Fibroblast of skin of left biceps (primary cell): ENCODE measurements around the gene NHS.

Source experiments
- DNase-seq, 2 experiments: peaks; one replicate each; pipeline ENCODE4 v3.0.0-alpha.2; 2013; ENCODE audit warnings: low read depth in 2 of 2

NHS gene

GRCh38 chrX:17448188-17448587 lies 73.2 kb downstream of the NHS start:
- DNase-seq = no peak

- no peak for DNase-seq
Measured at GRCh38 chrX:17449866-17450265, 74.9 kb downstream of the NHS start.

GRCh38 chrX:17453788-17454187 lies 78.8 kb downstream of the NHS start:
- no peak for DNase-seq

- no peak for DNase-seq
Measured at GRCh38 chrX:17456526-17456925, 81.5 kb downstream of the NHS start.

- DNase-seq = peak; percentile 80 to 82
Measured at GRCh38 chrX:17459008-17459611, 84.1 kb downstream of the NHS start.

- no peak for DNase-seq
Measured at GRCh38 chrX:17459661-17460060, 84.7 kb downstream of the NHS start.

- DNase-seq = no peak
Measured at GRCh38 chrX:17462881-17463280, 87.9 kb downstream of the NHS start.

- DNase-seq = no peak
Measured at GRCh38 chrX:17464194-17464593, 89.2 kb downstream of the NHS start.

GRCh38 chrX:17465201-17465600 lies 90.2 kb downstream of the NHS start:
- DNase-seq = no peak

- DNase-seq = no peak
Measured at GRCh38 chrX:17465802-17466201, 90.8 kb downstream of the NHS start.

GRCh38 chrX:17470136-17470535 lies 95.1 kb downstream of the NHS start:
- no peak for DNase-seq

- no peak for DNase-seq
Measured at GRCh38 chrX:17471121-17471520, 96.1 kb downstream of the NHS start.

- no peak for DNase-seq
Measured at GRCh38 chrX:17471861-17472260, 96.9 kb downstream of the NHS start.

- DNase-seq = no peak
Measured at GRCh38 chrX:17472424-17472823, 97.4 kb downstream of the NHS start.

- no peak for DNase-seq
Measured at GRCh38 chrX:17473021-17473420, 98.0 kb downstream of the NHS start.

GRCh38 chrX:17474892-17475291 lies 99.9 kb downstream of the NHS start:
- peak; percentile 70 to 72 for DNase-seq

GRCh38 chrX:17475449-17476217 lies 100.6 kb downstream of the NHS start:
- no peak for DNase-seq

GRCh38 chrX:17476411-17476810 lies 101.4 kb downstream of the NHS start:
- DNase-seq = no peak

- no peak for DNase-seq
Measured at GRCh38 chrX:17481086-17481485, 106.1 kb downstream of the NHS start.

GRCh38 chrX:17484592-17484991 lies 109.6 kb downstream of the NHS start:
- no peak for DNase-seq

GRCh38 chrX:17485391-17485790 lies 110.4 kb downstream of the NHS start:
- DNase-seq = no peak

- no peak for DNase-seq
Measured at GRCh38 chrX:17488036-17488435, 113.0 kb downstream of the NHS start.

- no peak for DNase-seq
Measured at GRCh38 chrX:17494216-17494615, 119.2 kb downstream of the NHS start.

- DNase-seq = no peak
Measured at GRCh38 chrX:17495052-17495451, 120.1 kb downstream of the NHS start.
